ENCODE data around the gene RLN2.

- TF ChIP-seq CTCF (IDR thresholded peaks at IDR 0.05) = no peak
- TF ChIP-seq EP300 (IDR thresholded peaks at IDR 0.05) = no peak
These were observed 6.3 kb upstream of the RLN2 start for GRCh38 chr9:5310851-5311250.
